NCI-H524 (cell line): ENCODE results near the gene LINC00632.
"Not testable (repeated sequence)": the region's sequence is repeated elsewhere in the genome, so short reads cannot be mapped to it uniquely, and the experiment has no call there.

Source experiments
- DNase-seq, 2 experiments: peaks; one replicate each; lab custom pipeline; 2025; lab: John Stamatoyannopoulos, UW

Gene LINC00632

GRCh38 chrX:140709421-140709846 lies at the start of gene LINC00632:
Gene LINC00632, plus strand, starts transcription at chrX:140709759.
- DNase-seq = peak; percentile 44 to 77

GRCh38 chrX:140661643-140662042 lies 47.9 kb upstream of the LINC00632 start:
- no peak for DNase-seq

GRCh38 chrX:140664939-140665338 lies 44.6 kb upstream of the LINC00632 start:
- DNase-seq = peak; percentile 3 to 43

- no peak for DNase-seq
These were observed 36.5 kb upstream of the LINC00632 start for GRCh38 chrX:140672840-140673731.

GRCh38 chrX:140687706-140688105 lies 21.9 kb upstream of the LINC00632 start:
- no peak for DNase-seq

GRCh38 chrX:140691596-140691995 lies 18.0 kb upstream of the LINC00632 start:
- DNase-seq = not testable (repeated sequence)

- DNase-seq = no peak
These were observed 11.9 kb upstream of the LINC00632 start for GRCh38 chrX:140697618-140698017.

- peak; percentile 50 to 55 for DNase-seq
These were observed 8.1 kb upstream of the LINC00632 start for GRCh38 chrX:140701480-140701879.

GRCh38 chrX:140710710-140711109 lies 1.2 kb downstream of the LINC00632 start:
- DNase-seq = peak; percentile 80 to 92

- no peak for DNase-seq
These were observed 2.3 kb downstream of the LINC00632 start for GRCh38 chrX:140711894-140712293.

GRCh38 chrX:140712413-140713173 lies 3.0 kb downstream of the LINC00632 start:
- DNase-seq = no peak

- no peak for DNase-seq
These were observed 3.6 kb downstream of the LINC00632 start for GRCh38 chrX:140713174-140713539.

GRCh38 chrX:140715787-140716186 lies 6.2 kb downstream of the LINC00632 start:
- no peak for DNase-seq

- no peak for DNase-seq
These were observed 13.7 kb downstream of the LINC00632 start for GRCh38 chrX:140723121-140723715.

GRCh38 chrX:140724309-140724708 lies 14.8 kb downstream of the LINC00632 start:
- DNase-seq = no peak

GRCh38 chrX:140724736-140725135 lies 15.2 kb downstream of the LINC00632 start:
- DNase-seq = no peak

- DNase-seq = no peak
These were observed 15.9 kb downstream of the LINC00632 start for GRCh38 chrX:140725500-140725899.

- DNase-seq = peak; percentile 8 to 52
These were observed 24.3 kb downstream of the LINC00632 start for GRCh38 chrX:140733766-140734342.

- no peak for DNase-seq
These were observed 34.5 kb downstream of the LINC00632 start for GRCh38 chrX:140744085-140744484.

- no peak for DNase-seq
These were observed 47.4 kb downstream of the LINC00632 start for GRCh38 chrX:140756941-140757340.

- peak; percentile 45 to 70 for DNase-seq
These were observed 52.5 kb downstream of the LINC00632 start for GRCh38 chrX:140762061-140762460.

GRCh38 chrX:140764401-140764919 lies 54.9 kb downstream of the LINC00632 start:
- DNase-seq = peak; percentile 45 to 77
